ENCODE data around the gene DAB2IP. TPM values are rescaled to one million over a fixed set of nuclear protein-coding genes. Genes with fewer than 3 reads are reported as not detected.
"Not testable (repeated sequence)": the region's sequence is repeated elsewhere in the genome, so short reads cannot be mapped to it uniquely, and the experiment has no call there.

Gene DAB2IP
- total RNA-seq, 1 donor from 2014 or later, result 24.3 TPM

- DNase-seq, result peak; percentile 79
Measured at GRCh38 chr9:121779381-121780117, 128.1 kb downstream of the DAB2IP start.

- DNase-seq, result no peak
Measured at GRCh38 chr9:121780177-121781040, 129.0 kb downstream of the DAB2IP start.

GRCh38 chr9:121781145-121781548 lies 129.7 kb downstream of the DAB2IP start:
- no peak for DNase-seq

DNA sequence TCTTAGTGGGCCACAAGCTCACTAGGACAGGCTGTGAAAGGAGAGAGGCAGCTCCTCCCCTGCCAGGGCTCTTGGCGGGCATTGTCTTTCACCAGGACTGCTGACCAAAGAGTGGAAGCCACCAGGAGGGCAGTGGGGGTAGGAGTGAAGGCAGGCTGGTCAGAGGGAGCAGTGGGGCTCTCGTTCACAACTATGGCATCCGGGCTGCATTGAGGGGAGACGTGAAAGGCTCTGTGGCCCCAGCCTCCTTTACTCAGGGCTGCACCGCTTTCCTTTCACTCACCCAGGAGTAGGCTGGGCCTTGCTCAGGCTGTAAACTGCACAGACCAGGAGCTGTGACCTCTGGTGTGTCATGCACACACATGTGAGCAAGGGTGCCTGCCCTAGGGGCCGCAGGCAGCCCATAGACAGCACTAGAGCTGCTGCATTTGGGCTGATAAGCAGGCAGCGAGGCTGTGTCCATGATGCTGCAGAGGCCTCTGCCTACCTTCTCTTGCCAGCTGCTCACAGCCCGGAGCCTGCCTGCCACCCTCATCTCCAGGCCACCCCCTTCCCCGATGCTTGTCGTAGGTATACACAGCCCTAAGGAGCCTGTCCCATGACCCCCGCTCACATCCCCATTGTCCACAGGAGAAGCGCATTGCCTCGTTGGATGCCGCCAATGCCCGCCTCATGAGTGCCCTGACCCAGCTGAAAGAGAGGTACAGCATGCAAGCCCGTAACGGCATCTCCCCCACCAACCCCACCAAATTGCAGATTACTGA lies 130.4 kb downstream of the DAB2IP start:
- DNase-seq, result no peak

- no peak for DNase-seq
Measured at GRCh38 chr9:121782514-121783110, 131.2 kb downstream of the DAB2IP start.

DNA sequence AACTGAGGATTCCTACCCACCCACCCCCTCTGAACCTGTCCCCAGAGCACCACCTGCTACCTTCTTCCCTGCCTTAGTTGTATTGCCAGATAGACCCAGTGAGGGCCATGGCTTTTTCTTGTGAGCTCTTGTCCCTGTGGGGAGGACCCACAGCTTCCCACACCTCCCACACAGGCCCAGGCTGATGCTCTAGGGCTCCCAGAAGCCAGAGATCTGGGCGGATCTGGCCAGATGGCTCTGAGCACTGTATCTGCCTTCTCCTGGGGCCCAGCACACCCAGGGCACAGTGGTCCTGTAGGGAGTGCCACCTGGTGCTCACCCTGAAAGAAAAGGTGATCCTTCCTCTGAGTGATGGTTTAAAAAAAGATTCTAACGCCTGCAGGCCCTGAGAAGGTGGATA lies 131.7 kb downstream of the DAB2IP start:
- DNase-seq, result no peak

DNA sequence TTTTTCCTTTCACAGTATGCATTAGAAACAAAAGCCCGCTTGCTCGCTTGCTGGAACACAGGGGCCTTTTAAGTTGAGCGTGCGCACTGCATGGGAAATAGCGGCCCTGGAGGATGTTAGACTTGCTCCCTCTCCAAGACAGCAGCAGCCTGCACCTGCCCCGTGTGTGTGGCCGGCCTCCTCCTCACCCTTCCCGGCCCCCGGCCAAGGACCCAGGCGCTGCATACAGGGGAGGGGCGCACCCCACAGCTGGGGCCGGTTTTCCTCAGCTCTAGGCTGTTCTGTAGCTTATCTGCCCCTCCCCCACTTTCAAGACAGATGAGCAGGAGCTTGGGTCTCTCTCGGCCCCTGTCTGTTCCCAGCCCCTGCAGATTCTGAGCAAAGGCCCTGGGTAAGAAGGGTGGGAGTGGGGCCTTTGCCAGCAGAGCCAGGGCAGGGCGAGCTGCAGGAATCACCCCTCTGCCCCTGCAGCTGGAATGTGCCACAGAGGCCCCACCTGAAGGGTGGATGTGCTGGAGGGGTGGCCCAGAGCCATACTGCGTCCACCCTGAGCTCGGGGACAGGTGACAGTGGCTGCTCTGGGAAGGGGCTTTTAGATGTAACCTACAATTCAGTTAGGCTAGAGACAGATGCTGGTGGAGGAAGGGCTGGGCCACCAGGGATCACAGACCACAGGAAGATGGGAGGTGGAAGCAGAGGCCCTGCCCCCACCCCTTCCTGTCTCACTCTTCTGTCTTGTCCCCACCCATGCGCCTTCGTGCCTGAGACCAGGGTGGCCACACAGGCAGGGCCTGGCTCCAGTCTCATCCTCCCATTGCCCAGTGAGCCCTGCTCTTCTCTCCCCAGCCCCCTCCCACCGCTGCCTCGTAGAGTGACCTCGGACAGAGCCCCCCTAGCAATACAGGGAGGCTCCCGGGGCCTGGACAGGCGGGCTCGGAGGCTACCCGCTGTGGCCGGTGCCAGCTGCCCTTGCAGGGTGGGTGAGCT lies 132.4 kb downstream of the DAB2IP start:
- no peak for DNase-seq

DNA sequence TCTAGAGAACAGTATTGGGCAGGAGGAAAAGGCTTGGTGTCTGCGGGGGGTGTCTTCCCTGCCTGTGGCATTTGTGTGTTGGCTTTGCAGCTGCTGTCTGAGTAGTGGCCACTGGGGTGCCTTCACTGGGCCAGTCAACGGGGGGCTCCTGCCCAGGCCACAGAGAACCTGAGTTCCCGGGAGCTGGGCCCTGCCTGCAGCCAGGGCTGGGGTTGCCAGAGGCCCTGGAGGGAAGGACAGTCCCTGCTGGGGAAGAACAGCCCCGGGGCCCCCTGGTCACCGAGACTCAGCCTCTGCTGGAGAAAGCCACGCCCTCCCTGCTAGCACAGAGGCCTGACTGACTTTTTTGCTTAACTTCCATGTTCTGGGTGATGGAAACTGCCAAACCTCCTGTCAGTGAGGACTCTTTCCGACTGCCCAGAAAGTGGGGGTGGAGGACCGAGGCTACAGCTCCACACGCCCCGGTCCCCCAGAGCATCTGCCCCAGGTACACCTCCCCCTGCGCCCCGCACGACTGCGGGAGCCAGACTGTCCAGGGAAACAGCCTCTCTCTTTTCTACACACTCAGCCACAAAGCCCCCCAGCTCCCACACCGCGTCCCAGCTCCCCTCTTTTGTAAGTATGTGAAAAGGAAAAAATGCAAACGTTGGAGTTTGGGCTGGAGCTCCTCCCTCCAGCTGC lies 133.4 kb downstream of the DAB2IP start:
- no peak for DNase-seq

GRCh38 chr9:121785673-121786542 lies 134.5 kb downstream of the DAB2IP start:
- DNase-seq, result no peak

DNA sequence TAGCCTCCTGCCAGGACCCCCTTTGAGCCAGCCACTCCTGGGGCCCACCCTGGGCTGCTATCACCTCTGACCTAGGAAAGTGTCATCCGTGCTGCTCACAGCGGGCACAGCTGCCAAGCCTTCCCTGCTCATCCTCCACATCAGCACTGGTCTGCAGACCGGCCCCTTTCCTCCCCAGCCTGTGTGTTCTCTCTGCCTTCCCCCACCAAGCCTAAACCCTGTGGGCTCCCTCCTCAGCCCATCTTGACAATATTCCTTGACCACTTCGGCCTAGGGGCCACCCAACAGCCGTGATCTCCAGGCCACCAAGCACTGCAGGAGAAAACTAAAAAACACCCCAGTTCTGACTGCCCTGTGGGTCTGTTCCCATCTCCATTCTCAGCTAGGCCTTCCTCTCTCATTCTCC lies 135.1 kb downstream of the DAB2IP start:
- no peak for DNase-seq

- no peak for DNase-seq
Measured at GRCh38 chr9:121786998-121787422, 135.6 kb downstream of the DAB2IP start.

DNA sequence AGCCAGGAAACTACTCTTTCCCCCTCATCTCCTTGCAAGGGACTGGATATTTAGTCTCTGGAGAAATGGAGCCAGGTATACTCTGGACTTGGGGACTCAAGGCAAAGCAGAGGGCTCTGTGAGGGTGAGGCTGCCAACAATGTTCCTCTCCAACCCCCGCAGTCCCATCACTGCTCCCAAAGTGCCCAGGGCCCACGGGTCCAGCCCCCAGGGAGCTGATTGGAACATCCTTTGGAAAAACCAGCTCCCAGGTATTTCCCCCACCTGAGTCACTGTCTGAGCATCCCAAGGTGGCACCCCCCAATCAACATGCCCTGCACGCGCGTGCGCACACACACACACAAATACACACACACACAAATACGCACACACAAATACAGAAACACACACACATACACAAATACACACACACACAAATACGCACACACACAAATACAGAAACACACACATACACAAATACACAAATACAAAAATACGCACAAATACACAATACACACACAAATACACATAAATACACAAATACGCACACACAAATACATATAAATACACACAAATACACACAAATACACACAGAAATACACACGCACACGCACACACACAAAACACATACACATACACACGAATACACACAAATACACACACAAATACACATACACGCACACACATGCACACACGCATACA lies 137.4 kb downstream of the DAB2IP start:
- DNase-seq, result no peak

DNA sequence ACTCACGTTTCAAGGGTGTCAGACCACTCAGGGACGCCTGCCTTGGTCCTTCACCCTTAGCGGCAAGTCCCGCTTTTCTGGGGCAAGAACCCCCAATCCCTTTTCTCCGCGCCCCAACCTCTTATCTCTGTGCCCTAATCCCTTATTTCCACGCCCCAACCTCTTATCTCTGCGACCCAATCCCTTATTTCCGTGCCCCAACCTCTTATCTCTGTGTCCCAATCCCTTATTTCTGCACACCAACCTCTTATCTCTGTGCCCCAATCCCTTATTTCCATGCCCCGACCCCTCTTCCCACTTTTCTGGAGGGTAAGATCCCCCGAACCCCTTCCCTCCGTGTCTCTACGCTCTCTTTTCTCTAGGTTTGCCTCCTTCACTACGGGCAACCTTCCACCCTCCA lies 139.4 kb downstream of the DAB2IP start:
- no peak for DNase-seq

DNA sequence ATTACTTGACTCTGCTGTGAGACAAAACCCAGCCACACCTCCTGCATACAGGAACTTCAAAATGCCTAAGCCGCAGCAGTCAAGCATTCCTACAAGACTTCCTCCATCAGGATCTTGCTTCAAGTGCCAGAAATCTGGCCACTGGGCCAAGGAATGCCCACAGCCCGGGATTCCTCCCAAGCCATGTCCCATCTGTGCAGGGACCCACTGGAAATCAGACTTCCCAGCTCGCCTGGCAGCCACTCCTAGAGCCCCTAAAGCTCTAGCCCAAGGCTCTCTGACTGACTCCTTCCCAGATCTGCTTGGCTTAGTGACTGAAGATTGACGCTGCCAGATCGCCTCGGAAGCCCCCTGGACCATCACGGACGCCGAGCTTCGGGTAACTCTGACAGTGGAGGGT lies 141.0 kb downstream of the DAB2IP start:
- not testable (repeated sequence) for DNase-seq

DNA sequence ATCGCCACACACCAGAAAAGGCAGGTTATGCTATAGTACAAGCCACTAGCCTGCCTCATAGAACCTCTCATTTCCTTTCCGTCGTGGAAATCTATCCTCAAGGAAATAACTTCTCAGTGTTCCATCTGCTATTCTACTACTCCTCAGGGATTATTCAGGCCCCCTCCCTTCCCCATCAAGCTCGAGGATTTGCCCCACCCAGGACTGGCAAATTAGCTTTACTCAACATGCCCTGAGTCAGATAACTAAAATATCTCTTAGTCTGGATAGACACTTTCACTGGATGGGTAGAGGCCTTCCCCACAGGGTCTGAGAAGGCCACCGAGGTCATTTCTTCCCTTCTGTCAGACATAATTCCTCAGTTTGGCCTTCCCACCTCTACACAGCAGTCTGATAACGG lies 142.9 kb downstream of the DAB2IP start:
- DNase-seq, result not testable (repeated sequence)

- DNase-seq, result no peak
Measured at GRCh38 chr9:121797081-121797480, 145.6 kb downstream of the DAB2IP start.

DNA sequence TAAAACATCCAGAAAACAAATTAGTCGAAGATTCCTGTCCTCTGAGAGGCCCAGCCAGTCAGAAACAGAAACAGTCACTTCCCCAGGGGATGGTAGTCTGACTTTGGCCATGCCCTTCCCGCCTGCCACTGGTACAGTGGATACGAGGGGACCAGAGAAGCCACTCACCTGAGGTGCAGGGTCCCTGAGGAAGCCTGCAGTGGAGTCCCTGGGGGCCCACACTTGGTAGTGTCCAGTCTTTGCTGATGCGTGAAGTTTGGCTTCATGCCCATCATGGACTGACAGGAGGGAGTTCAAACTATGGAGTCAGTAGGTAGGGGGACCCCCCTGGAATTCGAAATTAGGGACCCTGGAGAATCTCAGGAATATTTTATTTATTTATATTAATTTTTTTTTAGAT lies 147.5 kb downstream of the DAB2IP start:
- DNase-seq, result no peak

DNA sequence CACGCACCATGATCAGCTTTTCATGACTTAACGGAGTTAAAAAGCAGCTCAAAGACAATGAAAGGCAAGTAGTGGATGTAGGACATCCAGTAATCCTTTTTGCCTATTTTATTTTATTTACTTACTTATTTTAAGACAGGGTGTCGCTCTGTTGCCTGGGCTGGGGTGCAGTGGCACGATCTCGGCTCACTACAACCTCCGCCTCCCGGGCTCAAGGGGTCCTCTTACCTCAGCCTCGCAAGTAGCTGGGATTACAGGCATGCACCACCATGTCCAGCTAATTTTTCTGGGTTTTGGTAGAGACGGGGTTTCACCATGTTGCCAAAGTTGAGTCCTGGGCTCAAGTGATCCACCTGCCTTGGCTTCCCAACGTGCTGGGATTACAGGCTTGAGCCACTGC lies 148.9 kb downstream of the DAB2IP start:
- DNase-seq, result no peak

- DNase-seq, result no peak
Measured at GRCh38 chr9:121801579-121801978, 150.1 kb downstream of the DAB2IP start.

Measured in dermis blood vessel endothelial cell (primary cell).